ENCODE measurements around the gene APOA5.
A peak's percentile ranks its signal among the peaks of the same experiment; 100 is the strongest.

APOA5 gene

DNA sequence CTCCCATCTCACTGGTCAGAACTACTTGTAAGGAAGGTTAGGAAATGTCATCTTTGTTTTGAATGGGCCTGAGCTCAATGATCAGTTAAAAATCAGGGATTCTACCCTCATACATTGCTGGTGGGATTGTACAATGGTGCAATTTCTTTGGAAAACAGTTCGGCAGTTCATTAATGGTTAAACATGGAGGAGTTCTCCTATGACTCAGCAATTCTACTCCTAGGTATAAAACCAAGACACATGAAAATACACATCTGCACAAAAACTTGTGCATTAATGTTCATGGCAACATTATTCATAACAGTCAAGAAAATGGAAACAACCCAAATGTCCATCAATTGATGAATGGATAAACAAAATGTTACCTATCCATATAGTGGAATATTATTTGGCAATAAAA is 4.9 kb upstream of the APOA5 start:
- DNase-seq, result no peak

DNA sequence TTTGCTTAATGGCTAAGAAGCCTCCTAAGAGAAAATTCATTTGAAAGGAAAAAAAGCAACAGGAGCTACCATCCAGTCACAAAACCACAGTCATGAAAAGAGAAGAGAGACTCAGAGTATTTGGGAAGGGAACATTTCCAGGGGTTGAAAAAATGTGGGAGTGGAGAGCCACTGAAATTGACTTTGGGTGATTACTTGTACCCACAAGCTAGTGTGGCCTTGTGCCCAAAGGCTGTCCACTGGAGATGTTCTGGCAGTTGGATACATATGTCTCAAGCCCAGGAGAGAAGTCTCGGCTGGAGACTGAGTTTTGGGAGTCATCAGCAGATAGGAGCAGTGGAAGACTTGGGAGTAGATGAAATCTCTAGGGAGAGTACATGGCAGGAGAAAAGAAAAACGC is 3.2 kb upstream of the APOA5 start:
- no peak for DNase-seq

DNA sequence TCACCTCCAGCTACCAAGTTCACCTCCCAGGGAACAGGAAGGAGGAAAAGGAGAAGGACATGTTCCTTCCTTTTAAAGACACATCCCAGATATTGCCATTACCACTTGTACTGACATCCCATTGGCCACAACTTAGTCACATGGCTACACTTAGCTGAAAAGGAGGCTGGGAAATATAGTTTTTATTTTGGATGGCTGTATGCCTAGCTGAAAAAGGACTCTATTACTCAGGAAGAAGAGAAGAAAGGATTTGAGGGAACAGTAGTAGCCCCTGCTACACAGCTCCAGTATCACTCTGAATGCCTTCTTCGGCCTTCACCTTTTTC is 2.1 kb upstream of the APOA5 start:
- no peak for DNase-seq

DNA sequence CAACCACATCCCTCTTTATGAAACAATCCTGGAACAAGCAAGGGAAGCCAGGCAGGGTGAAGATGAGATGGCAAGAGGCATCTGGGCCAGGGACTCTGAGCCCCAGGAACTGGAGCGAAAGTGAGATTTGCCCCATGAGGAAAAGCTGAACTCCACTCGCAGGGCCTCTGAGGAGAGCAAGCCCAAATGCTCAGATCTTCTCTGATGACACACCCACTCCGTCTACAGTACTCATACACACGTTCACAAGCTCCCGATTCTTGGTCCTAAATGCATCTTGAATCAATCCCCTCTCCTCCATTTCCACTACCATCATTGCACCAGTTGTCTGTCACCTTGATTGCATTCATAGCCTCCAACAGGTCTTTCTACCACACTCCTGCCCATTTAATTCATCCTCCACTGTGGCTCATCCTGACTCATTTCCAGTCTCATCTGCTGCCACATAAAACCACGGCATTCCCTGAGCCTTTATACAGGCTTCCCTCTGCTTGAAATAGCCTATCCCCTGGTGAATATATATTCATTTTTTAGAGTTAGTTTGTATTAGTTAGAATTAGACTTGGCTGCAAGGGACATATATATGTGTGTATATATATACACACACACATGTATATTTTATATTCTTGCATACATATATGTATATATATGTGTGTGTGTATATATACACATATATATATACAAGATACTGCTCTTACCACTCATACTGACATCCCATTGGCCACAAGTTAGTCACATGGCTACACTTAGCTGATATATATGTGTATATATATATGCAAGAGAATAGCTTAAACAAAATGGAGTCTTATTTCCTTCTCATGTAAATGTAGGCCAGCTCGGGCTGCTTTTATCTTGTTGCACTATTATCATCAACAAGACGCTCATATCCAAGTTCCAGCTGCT is 1.4 kb upstream of the APOA5 start:
- DNase-seq, result no peak

DNA sequence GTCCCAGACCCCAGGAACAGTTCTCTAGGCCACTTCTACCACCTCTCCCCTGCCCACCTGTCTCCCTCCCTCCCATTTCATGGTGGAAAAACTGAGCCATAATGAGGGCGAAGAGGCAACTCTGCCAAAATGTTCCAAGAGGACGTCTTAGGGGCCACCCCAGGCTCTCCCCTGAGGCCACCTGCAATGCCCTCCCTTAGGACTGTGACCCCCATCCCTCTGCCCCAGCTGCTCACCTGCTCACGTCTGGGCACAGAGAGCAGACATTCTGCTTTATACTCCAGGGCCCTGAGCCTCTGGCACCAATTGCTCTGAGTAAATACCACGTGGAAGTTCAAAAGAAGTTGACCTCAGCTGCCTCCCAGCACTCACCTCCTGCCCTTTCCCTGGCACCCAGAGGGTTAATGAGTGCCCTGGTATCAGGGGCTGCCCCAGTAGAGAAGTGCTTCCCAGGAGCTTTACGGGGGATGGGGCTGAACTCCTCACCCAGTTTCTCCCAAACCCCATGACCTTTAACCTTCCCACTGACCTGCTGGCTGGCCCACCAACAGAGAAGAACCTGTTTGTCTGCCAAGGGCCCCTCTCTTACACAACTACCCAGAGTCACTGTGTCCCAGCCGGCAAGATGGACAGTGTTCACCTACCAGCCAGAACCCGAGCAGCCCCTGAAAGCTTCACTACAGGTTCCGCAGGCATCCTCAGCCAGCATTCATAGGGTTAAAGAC is 627 bp upstream of the APOA5 start:
- no peak for DNase-seq

DNA sequence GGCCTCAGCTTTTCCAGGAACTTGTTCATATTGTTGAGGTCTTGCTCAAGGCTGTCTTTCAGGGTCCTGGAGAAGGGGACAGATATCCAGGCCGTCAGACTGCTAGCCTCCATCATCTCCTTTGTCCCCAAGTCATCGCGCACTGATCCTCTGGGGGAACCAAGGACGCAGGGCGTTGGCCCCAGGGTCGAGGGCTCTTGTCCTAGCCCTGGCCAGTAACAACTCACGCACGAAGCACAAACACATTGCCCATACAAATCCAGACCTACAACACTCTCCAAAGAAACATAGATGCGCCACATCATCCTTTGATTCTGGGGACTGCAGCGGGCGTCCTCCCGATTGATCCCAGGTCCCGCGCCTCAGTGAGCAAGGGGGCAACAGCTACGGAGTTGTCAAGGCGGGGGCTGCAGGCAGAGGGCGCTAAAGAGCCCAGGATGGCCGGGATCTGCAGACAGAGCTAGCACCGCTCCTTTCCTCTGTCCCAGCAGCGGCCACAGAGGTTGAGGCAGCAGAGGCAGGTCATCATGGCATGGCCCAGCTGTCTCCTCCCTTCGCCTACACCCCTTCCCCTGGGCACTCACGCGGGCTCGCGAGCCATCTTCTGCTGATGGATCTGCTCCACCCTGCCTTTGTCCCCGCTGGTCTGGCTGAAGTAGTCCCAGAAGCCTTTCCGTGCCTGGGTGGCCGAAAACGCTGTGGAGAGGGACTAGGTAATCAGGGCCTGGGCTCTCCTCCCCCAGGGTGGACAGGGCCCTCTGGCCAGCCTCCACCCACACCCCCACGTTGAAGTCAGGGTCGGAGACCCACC is 472 bp downstream of the APOA5 start:
- DNase-seq, result peak; percentile 43

DNA sequence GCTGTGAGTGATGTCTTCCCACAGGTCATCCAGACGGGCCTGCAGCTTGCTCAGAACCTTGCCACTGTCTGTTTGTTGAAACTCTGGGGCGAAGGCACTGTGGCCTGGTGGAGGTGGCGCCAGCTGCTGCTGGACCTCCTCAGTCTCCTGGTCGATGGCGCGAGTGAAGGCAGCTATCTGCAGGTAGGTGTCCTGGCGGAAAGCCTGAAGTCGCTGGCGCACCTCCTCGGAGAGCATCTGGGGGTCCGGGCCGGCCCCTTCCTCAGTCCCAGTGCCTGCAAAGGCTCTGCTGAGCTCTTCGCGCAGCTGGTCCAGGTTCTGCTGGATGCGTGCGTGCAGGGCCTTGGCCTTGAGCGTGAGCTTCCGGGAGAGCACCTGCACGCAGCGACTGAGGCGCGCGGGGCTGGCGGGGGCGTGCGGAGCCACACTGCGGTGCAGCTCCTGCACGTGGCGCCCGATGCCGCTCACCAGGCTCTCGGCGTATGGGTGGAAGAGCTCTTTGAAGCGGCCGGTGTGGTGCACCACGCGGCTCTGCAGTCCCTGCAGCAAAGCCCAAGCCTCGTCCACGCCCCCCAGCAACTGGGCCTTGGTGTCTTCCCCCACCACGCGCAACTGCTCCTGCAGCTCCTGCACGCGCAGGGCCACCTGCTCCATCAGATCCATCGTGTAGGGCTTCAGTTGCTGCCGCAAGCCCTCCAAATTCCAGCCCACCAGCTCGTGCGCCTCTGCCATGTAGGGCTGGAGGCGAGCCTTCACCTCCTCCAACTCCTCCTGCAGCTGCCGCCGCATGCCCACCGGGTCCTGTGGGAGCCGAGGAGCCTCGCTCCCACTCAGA is 1.3 kb downstream of the APOA5 start:
- no peak for DNase-seq

DNA sequence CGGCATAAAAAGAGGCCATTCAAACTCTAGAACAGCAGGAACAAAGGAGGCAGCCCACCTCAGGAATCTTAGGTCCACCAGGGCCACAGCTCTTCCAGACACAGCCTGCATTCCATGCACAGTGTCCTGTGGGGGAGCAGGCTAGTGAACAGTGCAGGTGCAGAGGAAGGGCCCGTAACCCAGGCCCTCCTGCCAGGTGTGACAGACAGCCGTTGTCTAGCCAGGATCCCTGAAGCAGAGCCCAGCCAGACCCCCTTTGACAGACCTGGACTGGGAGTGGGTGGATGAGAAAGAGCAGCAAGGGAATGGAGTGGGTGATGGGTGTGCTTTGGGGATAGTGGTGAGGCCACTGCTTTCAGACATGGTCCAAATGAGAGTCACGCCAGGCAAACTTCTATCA is 2.7 kb downstream of the APOA5 start:
- no peak for DNase-seq

DNA sequence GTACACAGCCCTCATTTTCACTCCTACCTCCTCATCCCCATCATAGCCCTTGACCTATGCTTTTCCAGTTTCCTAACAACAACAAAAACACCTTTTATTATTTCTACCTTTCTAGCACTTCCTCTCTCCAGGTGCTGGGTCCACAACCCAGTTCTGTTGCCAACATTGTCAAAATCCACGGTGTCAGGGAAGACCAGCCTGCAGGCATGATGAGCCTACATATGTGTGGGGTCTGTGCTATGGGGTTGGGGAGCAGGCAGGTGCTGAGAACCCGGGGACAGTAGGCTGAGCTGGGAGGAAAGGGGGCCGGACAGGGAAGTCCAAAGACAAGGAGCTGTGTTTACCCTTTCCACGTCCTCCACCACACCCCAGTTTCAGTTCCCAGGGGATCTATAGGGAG is 3.1 kb downstream of the APOA5 start:
- DNase-seq, result no peak

DNA sequence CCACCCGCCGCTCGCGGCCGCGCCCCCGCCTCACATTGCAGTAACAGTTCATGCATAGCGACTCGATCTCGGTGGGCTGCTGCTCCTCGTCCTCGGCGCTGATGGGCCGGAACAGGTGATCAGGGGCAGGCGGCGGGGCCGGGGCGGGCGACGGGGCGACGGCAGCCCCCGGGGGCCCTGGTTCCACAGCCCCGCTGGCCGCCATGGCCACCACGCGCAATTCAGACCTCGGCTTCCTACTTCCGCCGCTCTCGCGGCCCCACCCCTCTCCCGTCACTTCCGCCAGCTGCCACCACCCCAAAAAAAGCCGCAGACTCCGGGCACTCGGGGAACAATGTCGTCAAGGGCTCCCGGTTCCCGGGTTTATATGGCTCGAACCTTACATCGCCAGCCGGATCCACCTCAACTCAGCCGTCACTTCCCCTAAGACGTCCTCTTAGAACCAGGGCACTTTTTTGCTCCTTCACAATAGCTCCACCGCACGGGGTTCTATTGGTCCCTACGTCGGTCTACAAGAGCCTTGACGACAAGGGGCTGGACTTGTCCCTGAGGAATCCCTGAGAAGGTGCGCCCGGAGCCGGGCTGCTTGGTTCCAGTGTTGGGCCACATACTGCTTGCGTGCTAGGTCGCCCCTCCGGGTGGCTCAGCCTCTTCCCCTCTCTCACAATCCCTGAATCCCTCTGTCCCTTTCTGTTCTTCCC is 3.7 kb downstream of the APOA5 start, which contains the start of gene ZPR1:
ZPR1 (minus strand) TSS at position 238 of the 701 bp plus-strand sequence; CDS start at position 205, 33 bp downstream.
- peak; percentile 55 for DNase-seq

DNA sequence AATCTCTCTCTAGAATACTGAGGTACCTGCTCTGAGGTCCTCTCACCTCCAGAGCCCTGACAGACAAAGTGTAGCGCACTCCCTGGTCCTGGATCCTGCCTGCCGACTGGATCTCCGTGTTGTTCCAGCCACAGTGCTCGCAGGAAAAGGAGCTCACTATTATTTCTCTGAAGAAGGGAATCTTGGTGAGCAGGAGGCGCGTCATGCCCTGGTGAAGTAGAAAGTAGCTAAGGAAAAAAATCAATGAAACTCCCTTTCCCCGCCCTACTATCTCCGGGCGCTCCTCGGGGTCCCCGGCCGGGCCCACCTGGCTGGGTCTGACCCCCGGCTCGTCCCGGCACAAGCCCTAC is 4.3 kb downstream of the APOA5 start:
- no peak for DNase-seq

DNA sequence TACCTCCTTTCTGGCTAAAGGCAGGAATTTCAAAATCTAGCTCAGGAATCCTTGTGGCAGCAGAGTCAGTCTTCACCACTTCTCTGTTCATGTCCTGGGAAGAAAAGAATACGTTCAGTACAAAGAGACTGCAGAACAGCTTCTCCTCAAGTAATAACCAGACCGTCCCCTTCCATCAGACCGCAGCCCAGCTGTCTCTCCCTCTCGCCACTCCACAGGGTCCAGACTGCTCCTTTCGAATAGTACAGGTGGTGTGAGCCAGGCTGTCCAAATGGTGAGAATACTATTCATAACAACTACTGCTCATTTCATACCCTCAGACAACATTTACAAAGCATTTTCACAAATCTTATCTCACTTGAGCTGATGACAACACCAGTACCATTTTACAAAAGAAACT is 4.7 kb downstream of the APOA5 start:
- no peak for DNase-seq

DNA sequence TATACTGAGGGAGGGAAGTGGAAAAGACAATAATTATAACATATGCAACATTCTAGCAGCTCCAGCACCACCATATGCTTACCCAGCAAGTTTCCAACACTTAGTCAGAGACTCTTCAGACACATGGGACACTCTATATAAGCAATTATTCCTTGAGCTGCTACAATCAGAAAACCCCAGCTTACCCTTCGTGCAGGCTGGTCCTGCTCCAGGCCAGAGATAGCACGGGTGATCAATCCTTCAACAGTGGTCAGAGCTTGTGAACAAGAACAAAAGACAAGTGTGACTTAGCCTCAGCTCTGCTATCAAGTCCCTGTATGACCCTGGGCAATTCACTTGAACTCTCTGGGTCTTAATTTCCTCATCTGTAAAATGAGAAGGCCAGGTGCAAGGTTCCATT is 5.4 kb downstream of the APOA5 start:
- no peak for DNase-seq

DNA sequence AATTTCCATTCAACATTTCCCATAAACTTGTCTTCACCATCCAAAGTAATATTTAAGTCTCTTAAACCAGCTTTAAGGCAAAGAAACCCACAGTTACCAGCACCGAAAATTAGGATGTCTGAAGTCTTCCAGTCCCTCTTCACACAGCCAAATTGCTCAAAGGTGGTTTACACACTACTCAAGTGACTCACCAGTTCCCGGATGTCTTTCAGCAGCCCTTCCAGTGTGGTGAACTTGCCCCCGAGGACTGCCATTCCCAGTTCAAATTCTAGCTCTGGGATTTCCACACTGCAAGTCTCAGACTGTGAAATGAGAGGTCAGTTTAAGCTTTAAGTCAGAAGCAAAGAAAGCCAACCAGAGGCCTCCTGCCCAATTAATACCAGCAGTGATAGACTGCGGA is 9.0 kb downstream of the APOA5 start:
- no peak for DNase-seq

DNA sequence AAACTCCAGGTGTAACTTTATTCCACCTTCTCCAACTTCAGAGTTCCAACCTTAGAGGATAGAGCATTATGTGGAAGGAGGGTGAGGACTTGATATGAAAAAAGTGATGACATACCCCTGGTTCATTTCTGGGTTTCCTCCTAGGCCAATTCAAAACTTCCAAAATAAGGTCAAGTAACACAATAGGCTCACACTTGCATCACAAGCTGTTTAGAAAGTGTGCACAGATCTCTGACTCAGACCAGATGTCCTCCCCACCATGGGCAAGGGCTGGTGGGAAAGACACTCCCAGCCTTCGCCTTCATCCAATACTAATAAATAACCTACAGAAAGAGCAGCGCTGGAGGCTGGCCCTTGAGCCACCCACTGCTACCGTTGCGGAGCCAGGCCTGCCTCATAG is 13.1 kb downstream of the APOA5 start:
- no peak for DNase-seq

DNA sequence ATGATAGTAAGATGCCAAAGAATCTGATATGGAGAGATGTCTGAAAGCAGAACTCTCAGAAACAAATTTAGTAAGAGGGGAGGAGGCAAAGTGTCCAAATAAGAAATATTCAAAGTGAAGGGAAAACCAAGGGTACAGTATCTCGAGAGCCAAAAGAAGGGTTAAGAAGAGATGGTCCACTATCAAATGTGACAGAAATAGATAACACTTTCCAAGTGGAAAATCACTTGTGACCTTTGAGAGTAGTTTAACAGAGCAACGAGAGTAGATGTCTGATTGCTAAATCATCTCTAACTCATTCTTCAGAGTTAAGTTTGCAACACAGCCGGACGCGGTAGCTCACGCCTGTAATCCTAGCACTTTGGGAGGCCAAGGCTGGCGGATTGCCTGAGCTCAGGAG is 14.6 kb downstream of the APOA5 start:
- no peak for DNase-seq

DNA sequence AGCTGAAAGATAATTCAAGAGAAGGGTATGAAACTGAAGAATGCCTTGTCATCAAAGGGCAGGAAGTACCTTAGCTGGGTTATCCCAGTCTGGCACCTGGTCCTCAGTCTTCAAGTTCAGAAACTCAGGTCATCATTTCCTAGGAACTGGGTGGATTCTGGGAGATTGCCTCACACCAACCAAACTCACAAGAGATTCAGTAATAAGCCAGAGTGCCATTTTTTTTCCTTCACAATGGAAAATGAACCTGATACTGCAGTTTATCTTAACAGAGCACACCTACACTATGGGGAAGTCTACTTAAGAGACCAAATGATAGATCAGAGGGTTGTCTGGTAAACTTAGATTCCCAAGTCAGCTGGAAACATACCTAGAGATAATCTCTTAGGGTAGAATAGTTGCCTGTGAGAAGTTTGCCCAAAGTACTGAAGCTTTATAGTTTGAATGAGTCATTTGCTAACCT is 15.1 kb downstream of the APOA5 start:
- DNase-seq, result no peak

DNA sequence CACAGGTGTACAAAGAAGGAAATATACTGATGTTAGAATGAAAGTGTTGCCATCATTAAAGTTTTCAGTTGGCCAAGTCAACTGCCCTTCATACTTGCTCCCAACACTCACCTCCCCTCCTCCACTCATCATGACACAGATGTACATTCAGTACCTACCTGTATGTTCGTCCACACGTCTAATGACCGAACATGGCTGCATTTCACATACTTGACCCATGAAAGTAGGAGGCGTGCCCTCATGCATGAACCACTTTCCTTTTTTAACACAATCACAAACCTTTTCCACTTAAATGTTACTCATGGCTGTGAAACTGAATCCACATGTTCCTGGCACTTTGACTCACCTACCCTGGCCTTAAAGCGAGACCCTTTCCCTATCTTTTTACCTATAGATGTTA is 15.7 kb downstream of the APOA5 start:
- DNase-seq, result no peak

DNA sequence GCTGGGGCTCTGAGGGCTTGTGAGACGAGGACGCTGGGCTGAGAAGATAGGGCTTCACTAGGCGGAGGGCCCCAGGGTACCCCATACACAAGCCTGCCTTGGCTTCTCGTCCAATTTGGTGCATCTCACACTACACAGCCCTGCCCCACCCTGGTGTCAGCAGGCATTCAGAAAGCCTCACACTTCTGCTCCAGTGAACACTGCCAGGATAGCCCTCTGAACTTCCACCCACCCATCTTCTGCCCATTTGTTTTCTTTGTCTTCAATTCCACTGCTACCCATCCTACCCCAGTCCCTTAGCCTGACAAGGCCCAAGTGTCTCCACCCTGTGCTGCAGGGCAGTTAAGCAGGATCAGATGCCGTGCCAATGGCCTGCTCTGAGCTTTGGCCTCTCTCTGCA is 17.0 kb downstream of the APOA5 start:
- no peak for DNase-seq

DNA sequence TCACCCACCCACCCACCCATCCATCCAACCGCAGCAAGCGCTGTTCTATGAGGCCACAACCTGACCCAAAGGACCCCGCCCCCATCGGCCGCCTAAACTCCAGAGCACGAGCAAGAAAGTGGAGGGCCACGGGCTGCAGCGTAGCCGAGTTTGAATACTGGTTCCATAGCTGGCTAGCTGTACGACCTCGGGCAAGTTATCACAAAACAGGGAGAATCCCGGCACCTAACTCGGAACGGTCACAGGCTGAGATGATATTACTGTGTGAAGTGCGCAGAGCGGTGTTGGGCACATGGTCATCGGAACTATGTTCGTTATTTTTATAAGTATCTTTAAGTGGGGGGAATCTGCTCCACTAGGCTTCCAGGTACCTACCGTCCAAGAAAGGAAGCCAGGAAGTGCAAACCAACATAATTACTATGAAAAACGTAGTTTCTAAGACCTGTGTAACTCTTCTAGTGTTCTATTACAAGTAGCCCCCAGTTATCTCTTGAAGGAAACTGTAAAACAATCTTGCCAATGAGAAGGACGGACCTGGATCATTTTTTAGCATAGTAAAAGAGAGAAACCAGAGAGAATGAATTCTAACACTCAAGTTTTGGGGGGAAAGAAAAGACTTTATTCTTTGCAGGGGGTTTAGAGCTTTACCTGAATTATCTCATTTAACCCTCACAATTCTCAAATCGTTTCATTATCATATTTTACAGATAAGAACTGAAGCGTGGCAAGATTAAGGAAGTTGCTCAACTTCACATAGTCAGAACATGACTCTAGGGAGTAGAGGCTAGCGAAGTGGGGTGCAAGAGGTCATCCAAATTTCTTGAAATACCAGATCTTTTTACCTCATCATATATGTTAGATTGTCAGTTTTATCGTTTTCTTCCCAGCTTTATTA is 18.2 kb downstream of the APOA5 start:
- DNase-seq, result no peak

All from NK-92 treated with Interleukin-12 subunit alpha and Interleukin-12 subunit beta, amount 100 ng/mL, for 24 hours (cell line).